NCI-H748 (cell line): ENCODE data around the gene MARCHF7.

Source experiments
- DNase-seq: peaks from one replicate; lab custom pipeline; 2025; ENCODE audit not compliant: unreplicated experiment; lab: John Stamatoyannopoulos, UW

Gene MARCHF7

DNA sequence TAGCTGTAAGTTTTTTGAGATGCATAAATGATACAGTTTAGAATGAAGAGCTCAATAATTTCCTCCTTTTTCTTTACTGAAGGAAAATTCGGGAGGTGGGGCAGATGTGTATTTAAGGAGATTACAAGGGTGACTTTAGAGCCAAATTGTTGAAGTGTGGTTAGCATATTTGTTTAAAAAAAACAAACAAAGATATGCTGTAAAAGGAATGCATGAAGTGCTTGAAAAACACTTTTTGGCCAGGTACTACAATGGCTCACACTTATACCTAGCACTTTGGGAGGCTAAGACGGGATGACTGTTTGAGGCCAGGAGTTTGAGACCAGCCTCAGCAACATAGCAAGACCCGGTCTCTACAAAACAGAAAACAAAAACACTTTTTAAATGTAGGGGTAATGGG is 47.3 kb downstream of the MARCHF7 start:
- DNase-seq, result no peak

- no peak for DNase-seq
Observed at GRCh38 chr2:159760326-159760725, 48.0 kb downstream of the MARCHF7 start.

- DNase-seq, result no peak
Observed at GRCh38 chr2:159762075-159762474, 49.8 kb downstream of the MARCHF7 start.
